C4-2B (cell line): ENCODE measurements around the gene ZNF618.

Experiments used
- ZFX ChIP-seq: fragments of 450-650 bp; IDR thresholded peaks from 2 replicates; pipeline ENCODE4 v1.6.1; 2017
- TF ChIP-seq, protein P1 (sequence below): fragments of 450-650 bp; conservative IDR thresholded peaks from 2 replicates; pipeline ENCODE4 v1.5.1; 2017; ENCODE audit warnings: mild to moderate bottlenecking

DNA sequence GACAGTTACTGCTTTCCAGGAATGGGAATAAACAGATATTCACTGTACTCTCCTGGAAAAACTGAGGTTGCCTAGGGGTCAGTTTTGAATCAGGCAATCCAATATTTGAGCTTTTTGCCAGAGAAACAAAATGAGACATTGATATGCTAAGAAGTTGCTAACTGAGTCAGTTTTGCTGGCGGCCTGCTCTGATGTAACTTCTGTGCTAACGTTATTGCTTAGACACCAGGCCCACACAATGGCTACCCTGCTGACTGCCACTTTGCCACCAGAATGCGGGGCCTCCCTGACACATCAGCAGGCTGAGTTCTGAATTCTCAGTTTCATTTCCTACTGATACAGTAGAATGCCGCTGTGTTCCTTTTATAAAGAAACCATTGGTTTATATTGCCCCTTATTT, 18.2 kb upstream of the ZNF618 start:
- TF ChIP-seq, protein P1, sequence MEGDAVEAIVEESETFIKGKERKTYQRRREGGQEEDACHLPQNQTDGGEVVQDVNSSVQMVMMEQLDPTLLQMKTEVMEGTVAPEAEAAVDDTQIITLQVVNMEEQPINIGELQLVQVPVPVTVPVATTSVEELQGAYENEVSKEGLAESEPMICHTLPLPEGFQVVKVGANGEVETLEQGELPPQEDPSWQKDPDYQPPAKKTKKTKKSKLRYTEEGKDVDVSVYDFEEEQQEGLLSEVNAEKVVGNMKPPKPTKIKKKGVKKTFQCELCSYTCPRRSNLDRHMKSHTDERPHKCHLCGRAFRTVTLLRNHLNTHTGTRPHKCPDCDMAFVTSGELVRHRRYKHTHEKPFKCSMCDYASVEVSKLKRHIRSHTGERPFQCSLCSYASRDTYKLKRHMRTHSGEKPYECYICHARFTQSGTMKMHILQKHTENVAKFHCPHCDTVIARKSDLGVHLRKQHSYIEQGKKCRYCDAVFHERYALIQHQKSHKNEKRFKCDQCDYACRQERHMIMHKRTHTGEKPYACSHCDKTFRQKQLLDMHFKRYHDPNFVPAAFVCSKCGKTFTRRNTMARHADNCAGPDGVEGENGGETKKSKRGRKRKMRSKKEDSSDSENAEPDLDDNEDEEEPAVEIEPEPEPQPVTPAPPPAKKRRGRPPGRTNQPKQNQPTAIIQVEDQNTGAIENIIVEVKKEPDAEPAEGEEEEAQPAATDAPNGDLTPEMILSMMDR, result no peak
- no peak for TF ChIP-seq ZFX
